Lower leg skin (tissue), 3 donors: ENCODE results near the gene DNAJC24.

Source experiments
- CTCF ChIP-seq, 3 donors: fragments of 450-650 bp; IDR thresholded peaks; one replicate each; pipeline ENCODE4 v1.5.1; 2016; ENCODE audit warnings: antibody characterized with exemption in 3 of 3, mild to moderate bottlenecking in 3 of 3, moderate library complexity in 2 of 3
- POLR2A ChIP-seq, 2 donors: fragments of 450-650 bp; IDR thresholded peaks; one replicate each; pipeline ENCODE4 v1.6.1; 2016 to 2017; ENCODE audit warnings: antibody characterized with exemption in 2 of 2, mild to moderate bottlenecking in 1 of 2, moderate library complexity in 1 of 2

GRCh38 chr11:31326470-31327148 lies 43.1 kb upstream of the DNAJC24 start:
- no peak for TF ChIP-seq CTCF (IDR thresholded peaks at IDR 0.05)
- no peak for TF ChIP-seq POLR2A (IDR thresholded peaks at IDR 0.05)
